ENCODE results near the gene PCBP3. TPM values are rescaled to one million over a fixed set of nuclear protein-coding genes. Genes with fewer than 3 reads are reported as not detected.

Gene PCBP3
- total and polyA plus RNA-seq, 10 of the 15 experiments (the other 5 are each of a cell fraction or from before 2014, with no cell fraction given), result 0.09 to 1.3 (median 0.46) TPM; not detected in 3

GRCh38 chr21:45634511-45635183 is 8.9 kb upstream of the PCBP3 start:
- SMC1A ChIA-PET (ENCODE audit: uncharacterized antibody, unreplicated experiment), result interaction anchor here (0.7 to 0.9 kb wide), 2 partner anchors 75 to 78 kb away, joined by 3 read pairs; no protein-coding TSS in a partner anchor
- H3K4me1 ChIP-seq (ENCODE audit: control insufficient read depth, insufficient read depth, low read length), result peaks cover 25% of the 10 kb centered on the region
- H3K9me3 ChIP-seq (replicated peaks; ENCODE audit: control insufficient read depth, insufficient read depth, low read length), result no peaks in the 10 kb centered on the region; the same call in 2 of the 3 replicates
- POLR2A ChIA-PET, result no interaction called here
- no peak overlapping the region for H3K4me3 ChIP-seq
- peak; percentile 44 for ATAC-seq
- H4K20me1 ChIP-seq (ENCODE audit: control insufficient read depth, insufficient read depth), result no peaks in the 10 kb centered on the region
- WGBS (ENCODE audit: insufficient coverage, insufficient replicate concordance, low lambda C conversion rate, missing lambda C conversion rate), result 9% methylated on average over 18 of the region's 18 CpGs
- no peaks in the 10 kb centered on the region for H3K79me2 ChIP-seq (ENCODE audit: control insufficient read depth, insufficient read depth, low read length)
- CTCF ChIA-PET, result interaction anchor here (0.8 to 0.9 kb wide), 2 partner anchors 38 to 79 kb away, joined by 3 to 4 read pairs; no protein-coding TSS in a partner anchor
- no peak overlapping the region for H3K27ac ChIP-seq (ENCODE audit: control insufficient read depth, insufficient read depth)
- intact Hi-C loops (cut with micrococcal nuclease; ENCODE audit: unreplicated experiment), result no loop called here
- FAIRE-seq, result no peak
- H3K36me3 ChIP-seq (ENCODE audit: control insufficient read depth in 2 of 2, insufficient read depth in 2 of 2, low read length in 1 of 2), result no peaks in the 10 kb centered on the region
- peak overlapping the region; percentile 48 for H3K4me2 ChIP-seq (ENCODE audit: control insufficient read depth, insufficient read depth)
- no TSS peak for BruUV-seq (replicated peaks)
- H3K9ac ChIP-seq (ENCODE audit: control insufficient read depth, insufficient read depth, low read length), result no peak overlapping the region
- in situ Hi-C loops (cut with MboI), result no loop called here
- RAD21 ChIA-PET (ENCODE audit: unreplicated experiment), result interaction anchor here (1.0 kb wide), 2 partner anchors 42 to 79 kb away, joined by 3 to 5 read pairs; no protein-coding TSS in a partner anchor
- H3K27me3 ChIP-seq (replicated peaks in 1 of 2; ENCODE audit: control insufficient read depth in 2 of 2, insufficient read depth in 2 of 2, low read length in 1 of 2), result no peaks in the 10 kb centered on the region
- DNase-seq (ENCODE audit: low read depth, low spot score), result no peak
- no peak overlapping the region for H2AFZ ChIP-seq (ENCODE audit: control insufficient read depth, low read depth, low read length)
- TF ChIP-seq, protein P1, sequence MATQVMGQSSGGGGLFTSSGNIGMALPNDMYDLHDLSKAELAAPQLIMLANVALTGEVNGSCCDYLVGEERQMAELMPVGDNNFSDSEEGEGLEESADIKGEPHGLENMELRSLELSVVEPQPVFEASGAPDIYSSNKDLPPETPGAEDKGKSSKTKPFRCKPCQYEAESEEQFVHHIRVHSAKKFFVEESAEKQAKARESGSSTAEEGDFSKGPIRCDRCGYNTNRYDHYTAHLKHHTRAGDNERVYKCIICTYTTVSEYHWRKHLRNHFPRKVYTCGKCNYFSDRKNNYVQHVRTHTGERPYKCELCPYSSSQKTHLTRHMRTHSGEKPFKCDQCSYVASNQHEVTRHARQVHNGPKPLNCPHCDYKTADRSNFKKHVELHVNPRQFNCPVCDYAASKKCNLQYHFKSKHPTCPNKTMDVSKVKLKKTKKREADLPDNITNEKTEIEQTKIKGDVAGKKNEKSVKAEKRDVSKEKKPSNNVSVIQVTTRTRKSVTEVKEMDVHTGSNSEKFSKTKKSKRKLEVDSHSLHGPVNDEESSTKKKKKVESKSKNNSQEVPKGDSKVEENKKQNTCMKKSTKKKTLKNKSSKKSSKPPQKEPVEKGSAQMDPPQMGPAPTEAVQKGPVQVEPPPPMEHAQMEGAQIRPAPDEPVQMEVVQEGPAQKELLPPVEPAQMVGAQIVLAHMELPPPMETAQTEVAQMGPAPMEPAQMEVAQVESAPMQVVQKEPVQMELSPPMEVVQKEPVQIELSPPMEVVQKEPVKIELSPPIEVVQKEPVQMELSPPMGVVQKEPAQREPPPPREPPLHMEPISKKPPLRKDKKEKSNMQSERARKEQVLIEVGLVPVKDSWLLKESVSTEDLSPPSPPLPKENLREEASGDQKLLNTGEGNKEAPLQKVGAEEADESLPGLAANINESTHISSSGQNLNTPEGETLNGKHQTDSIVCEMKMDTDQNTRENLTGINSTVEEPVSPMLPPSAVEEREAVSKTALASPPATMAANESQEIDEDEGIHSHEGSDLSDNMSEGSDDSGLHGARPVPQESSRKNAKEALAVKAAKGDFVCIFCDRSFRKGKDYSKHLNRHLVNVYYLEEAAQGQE (IDR thresholded peaks at IDR 0.05; ENCODE audit: low read depth, low read length), result no peak
- TF ChIP-seq ZNF687 (IDR thresholded peaks at IDR 0.05), result no peak
- no peak for TF ChIP-seq USF2 (IDR thresholded peaks at IDR 0.05; ENCODE audit: borderline replicate concordance, low read depth, low read length)
- TF ChIP-seq, protein P2, sequence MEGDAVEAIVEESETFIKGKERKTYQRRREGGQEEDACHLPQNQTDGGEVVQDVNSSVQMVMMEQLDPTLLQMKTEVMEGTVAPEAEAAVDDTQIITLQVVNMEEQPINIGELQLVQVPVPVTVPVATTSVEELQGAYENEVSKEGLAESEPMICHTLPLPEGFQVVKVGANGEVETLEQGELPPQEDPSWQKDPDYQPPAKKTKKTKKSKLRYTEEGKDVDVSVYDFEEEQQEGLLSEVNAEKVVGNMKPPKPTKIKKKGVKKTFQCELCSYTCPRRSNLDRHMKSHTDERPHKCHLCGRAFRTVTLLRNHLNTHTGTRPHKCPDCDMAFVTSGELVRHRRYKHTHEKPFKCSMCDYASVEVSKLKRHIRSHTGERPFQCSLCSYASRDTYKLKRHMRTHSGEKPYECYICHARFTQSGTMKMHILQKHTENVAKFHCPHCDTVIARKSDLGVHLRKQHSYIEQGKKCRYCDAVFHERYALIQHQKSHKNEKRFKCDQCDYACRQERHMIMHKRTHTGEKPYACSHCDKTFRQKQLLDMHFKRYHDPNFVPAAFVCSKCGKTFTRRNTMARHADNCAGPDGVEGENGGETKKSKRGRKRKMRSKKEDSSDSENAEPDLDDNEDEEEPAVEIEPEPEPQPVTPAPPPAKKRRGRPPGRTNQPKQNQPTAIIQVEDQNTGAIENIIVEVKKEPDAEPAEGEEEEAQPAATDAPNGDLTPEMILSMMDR (IDR thresholded peaks at IDR 0.05 in 2 of 3, conservative IDR thresholded peaks at IDR 0.05 in 1 of 3; ENCODE audit: control insufficient read depth in 2 of 3, extremely low read depth in 1 of 3, insufficient read depth in 1 of 3, low read depth in 3 of 3, low read length in 3 of 3), result no peak
- TF ChIP-seq POLR2AphosphoS2 (IDR thresholded peaks at IDR 0.05; ENCODE audit: low read depth, low read length), result no peak
- TF ChIP-seq SMARCA5 (IDR thresholded peaks at IDR 0.05), result 0 out of 2 replicates have a peak, but pooled peaks have one; percentile 44
- TF ChIP-seq DPF2 (IDR thresholded peaks at IDR 0.05), result peak; percentile 60
- TF ChIP-seq, protein P3, sequence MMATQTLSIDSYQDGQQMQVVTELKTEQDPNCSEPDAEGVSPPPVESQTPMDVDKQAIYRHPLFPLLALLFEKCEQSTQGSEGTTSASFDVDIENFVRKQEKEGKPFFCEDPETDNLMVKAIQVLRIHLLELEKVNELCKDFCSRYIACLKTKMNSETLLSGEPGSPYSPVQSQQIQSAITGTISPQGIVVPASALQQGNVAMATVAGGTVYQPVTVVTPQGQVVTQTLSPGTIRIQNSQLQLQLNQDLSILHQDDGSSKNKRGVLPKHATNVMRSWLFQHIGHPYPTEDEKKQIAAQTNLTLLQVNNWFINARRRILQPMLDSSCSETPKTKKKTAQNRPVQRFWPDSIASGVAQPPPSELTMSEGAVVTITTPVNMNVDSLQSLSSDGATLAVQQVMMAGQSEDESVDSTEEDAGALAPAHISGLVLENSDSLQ (IDR thresholded peaks at IDR 0.05), result 0 out of 2 replicates have a peak, but pooled peaks have one; percentile 5
- peak; percentile 86 for TF ChIP-seq GATAD2B (conservative IDR thresholded peaks at IDR 0.05; ENCODE audit: low read depth)

All from GM12878 (cell line).